ENCODE measurements around the gene RASGRP3. TPM values are rescaled to one million over a fixed set of nuclear protein-coding genes. Genes with fewer than 3 reads are reported as not detected.

The RASGRP3 gene
- total RNA-seq, 2 experiments from 2014 or later: 15.2 to 22.9 TPM

DNA sequence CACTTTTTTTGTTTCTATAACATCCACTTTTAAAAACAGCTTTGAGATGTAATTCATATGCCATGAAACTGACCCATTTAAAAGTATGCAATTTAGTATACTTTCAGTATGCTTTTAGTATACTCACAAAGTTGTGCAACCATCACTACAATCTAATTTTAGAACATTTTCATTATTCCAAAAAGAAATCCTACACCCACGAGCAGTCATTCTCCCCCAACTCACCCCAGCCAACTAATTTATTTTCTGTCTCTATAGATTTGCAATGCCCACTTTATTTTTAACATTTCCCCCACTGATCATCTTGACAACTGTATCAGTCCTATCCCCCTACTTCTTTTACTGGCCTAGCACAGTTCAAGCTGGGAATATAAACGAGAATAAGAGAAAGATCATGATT, 83.6 kb downstream of the RASGRP3 start:
- H3K27ac Mint-ChIP-seq: no peak overlapping the region
- CTCF ChIA-PET: interaction anchor here (1.2 kb wide), 1 partner anchor 180 kb away, joined by 3 read pairs; no protein-coding TSS in a partner anchor
- H3K4me3 Mint-ChIP-seq: no peak overlapping the region
- ATAC-seq (no peak), DNase-seq (no peak)
- H3K36me3 Mint-ChIP-seq: peaks cover 31% of the 10 kb centered on the region
- no peaks in the 10 kb centered on the region for H3K27me3 Mint-ChIP-seq
- H3K4me1 Mint-ChIP-seq: peaks cover 3% of the 10 kb centered on the region
- no peaks in the 10 kb centered on the region for H3K9me3 Mint-ChIP-seq (ENCODE audit: low read depth)

DNA sequence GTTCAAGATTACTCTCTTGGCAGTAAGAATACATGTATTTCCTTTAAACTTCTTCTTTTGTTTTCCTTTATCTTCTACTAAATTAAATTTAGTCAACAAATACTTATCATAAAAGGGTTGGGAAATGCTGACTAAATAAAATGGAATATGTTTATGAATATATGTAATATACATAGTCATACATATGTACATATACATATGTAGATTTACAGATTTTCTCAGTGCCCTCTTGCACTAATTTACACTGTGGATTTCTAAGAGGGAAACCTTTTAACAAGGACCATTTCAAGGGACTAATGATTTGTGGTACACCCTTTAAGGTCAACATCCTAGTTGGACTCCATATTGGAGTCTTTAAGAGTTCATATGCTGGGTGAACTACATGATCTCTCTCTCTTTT, 85.4 kb downstream of the RASGRP3 start:
- H3K9me3 Mint-ChIP-seq (ENCODE audit: low read depth): no peaks in the 10 kb centered on the region
- no peak overlapping the region for H3K27ac Mint-ChIP-seq
- no peak overlapping the region for H3K4me3 Mint-ChIP-seq
- no peak for ATAC-seq
- peaks cover 36% of the 10 kb centered on the region for H3K36me3 Mint-ChIP-seq
- CTCF ChIA-PET: no interaction called here
- no peak for DNase-seq
- H3K27me3 Mint-ChIP-seq: no peaks in the 10 kb centered on the region
- peaks cover 2% of the 10 kb centered on the region for H3K4me1 Mint-ChIP-seq

DNA sequence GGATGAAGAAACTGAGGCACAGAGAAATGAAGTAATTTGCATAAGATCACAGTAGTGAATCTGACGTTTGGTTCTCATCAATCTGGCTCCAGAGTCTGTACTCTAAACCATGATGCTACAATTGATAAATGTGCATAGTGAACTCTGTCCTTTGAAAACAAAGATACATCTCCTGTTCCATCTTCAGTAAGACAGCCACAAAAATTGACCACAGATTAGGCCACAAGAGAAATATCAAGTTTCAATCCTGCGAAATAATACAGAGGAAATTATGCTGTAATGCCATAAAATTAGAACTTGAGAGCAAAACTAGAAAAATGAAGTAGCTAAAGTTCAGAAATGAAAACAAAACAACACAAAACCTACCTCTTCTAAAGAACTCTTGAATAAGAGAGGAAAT, 94.2 kb downstream of the RASGRP3 start:
- Mint-ChIP-seq H3K36me3 (no peaks in the 10 kb centered on the region), H3K27me3 (no peaks in the 10 kb centered on the region), H3K4me1 (peaks cover 8% of the 10 kb centered on the region), H3K27ac (no peak overlapping the region), H3K4me3 (no peak overlapping the region), H3K9me3 (ENCODE audit: low read depth) (no peaks in the 10 kb centered on the region)
- ATAC-seq: no peak
- CTCF ChIA-PET: interaction anchor here (0.6 to 1.2 kb wide), 2 partner anchors 8 to 796 kb away, joined by 3 read pairs; no protein-coding TSS in a partner anchor
- DNase-seq: no peak

DNA sequence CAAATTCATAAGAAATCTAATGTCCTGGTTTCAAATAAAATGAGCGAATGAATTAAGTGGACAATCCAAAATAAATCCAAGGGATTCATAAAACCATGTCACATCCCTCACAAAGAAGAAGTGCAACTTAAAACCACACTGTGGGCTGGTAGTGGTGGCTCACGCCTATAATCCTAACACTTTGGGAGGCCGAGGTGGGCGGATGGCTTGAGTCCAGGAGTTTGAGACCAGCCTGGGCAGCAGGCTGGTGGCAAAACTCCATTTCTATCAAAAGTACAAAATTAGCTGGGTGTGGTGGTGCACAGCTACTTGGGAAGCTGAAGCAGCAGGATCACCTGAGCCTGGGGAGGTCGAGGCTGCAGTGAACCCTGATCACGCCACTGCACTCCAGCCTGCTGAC, 97.2 kb downstream of the RASGRP3 start:
- peaks cover 8% of the 10 kb centered on the region for H3K4me1 Mint-ChIP-seq

DNA sequence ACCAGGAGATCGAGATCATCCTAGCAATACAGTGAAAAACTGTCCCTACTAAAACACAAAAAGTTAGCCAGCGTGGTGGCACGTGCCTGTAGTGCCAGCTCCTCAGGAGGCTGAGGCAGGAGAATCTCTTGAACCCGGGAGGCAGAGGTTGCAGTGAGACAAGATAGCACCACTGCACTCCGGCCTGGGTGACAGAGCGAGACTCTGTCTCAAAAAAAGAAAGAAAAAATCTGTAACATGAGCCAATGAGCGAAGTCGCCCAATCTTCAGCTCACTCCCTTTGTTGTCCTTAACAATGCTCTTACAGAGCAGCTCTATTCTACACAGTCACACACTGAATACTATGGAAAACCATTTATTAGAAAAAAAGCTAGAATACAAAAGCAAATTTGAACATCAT, 100.6 kb downstream of the RASGRP3 start:
- Mint-ChIP-seq H3K36me3 (peaks cover 3% of the 10 kb centered on the region), H3K4me3 (no peak overlapping the region), H3K9me3 (ENCODE audit: low read depth) (no peaks in the 10 kb centered on the region), H3K27me3 (no peaks in the 10 kb centered on the region), H3K4me1 (peaks cover 7% of the 10 kb centered on the region), H3K27ac (no peak overlapping the region)
- DNase-seq (no peak), ATAC-seq (no peak)
- CTCF ChIA-PET: no interaction called here

More for the DNA sequence above, 97.2 kb downstream of the RASGRP3 start:
- ATAC-seq: no peak
- H3K9me3 Mint-ChIP-seq (ENCODE audit: low read depth): no peaks in the 10 kb centered on the region
- no peak for DNase-seq
- CTCF ChIA-PET: no interaction called here
- H3K4me3 Mint-ChIP-seq: no peak overlapping the region
- H3K27me3 Mint-ChIP-seq: no peaks in the 10 kb centered on the region
- no peak overlapping the region for H3K27ac Mint-ChIP-seq
- no peaks in the 10 kb centered on the region for H3K36me3 Mint-ChIP-seq

DNA sequence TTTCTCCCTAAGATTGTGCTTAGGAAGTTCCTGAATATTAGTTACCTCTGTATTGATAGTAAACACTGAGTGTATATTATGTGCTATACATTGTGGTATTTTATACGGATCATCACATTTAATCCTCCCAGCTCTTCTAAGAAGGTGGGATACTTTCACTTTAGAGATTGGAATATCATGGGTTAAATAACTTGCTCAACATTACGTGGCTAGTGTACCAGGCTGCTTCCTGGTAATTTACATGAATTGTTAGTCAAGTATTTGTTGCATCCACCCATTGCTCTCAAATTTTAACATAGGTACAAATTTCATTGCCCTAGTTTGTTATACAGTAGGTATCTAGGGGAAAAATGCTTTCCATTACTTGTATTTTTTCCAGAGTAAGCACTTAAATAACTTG, 101.2 kb downstream of the RASGRP3 start:
- CTCF ChIA-PET: no interaction called here
- H3K27me3 Mint-ChIP-seq: no peaks in the 10 kb centered on the region
- DNase-seq (no peak), ATAC-seq (no peak)
- H3K36me3 Mint-ChIP-seq: peaks cover 5% of the 10 kb centered on the region
- H3K4me1 Mint-ChIP-seq: peaks cover 13% of the 10 kb centered on the region
- H3K27ac Mint-ChIP-seq: no peak overlapping the region
- H3K9me3 Mint-ChIP-seq (ENCODE audit: low read depth): no peaks in the 10 kb centered on the region
- no peak overlapping the region for H3K4me3 Mint-ChIP-seq

DNA sequence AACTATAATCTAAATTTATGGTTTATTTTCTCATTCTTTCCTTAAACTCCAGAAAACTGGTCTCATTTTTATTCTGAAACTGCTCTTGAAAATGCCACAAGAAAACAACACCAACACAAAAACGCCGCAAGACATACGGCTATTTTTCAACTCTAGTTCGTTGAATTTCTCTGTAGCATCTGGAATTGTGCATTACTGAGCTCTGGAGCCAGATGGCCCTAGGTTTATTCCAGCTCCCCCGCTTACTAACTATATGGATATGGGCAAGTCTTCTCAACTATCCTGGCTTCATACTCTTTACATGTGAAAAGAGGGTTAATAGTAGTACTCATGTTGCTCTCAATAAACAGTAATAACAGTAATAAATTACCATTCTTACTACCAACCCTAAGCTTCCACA, 102.8 kb downstream of the RASGRP3 start:
- Mint-ChIP-seq H3K4me3 (no peak overlapping the region), H3K36me3 (peaks cover 8% of the 10 kb centered on the region), H3K9me3 (ENCODE audit: low read depth) (no peaks in the 10 kb centered on the region), H3K4me1 (peaks cover 13% of the 10 kb centered on the region), H3K27ac (no peak overlapping the region), H3K27me3 (no peaks in the 10 kb centered on the region)
- no peak for ATAC-seq
- DNase-seq: no peak
- CTCF ChIA-PET: no interaction called here

DNA sequence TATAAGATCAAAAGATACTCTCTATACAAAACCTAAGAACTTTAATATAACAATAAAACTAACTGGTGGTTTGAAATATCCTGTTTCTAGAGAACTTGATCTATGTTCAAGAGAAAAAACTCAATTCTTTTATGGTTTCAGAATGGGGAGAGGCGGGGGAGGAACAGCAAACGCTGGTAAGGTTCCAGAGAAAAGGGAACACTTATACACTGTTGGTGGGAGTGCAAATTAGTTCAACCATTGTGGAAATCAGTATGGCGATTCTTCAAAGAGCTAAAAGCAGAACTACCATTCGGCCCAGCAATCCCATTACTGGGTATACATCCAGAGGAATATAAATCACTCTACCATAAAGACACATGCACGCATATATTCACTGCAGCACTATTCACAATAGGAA, 105.4 kb downstream of the RASGRP3 start:
- Mint-ChIP-seq H3K27me3 (no peaks in the 10 kb centered on the region), H3K4me3 (no peak overlapping the region), H3K4me1 (peaks cover 13% of the 10 kb centered on the region), H3K27ac (no peak overlapping the region), H3K36me3 (peaks cover 20% of the 10 kb centered on the region), H3K9me3 (ENCODE audit: low read depth) (no peaks in the 10 kb centered on the region)
- no peak for DNase-seq
- CTCF ChIA-PET: interaction anchor here (1.3 to 2.7 kb wide), 3 partner anchors 13 to 151 kb away, joined by 3 to 46 read pairs (median 11); partner anchors contain the start of gene RASGRP3
- ATAC-seq: no peak

DNA sequence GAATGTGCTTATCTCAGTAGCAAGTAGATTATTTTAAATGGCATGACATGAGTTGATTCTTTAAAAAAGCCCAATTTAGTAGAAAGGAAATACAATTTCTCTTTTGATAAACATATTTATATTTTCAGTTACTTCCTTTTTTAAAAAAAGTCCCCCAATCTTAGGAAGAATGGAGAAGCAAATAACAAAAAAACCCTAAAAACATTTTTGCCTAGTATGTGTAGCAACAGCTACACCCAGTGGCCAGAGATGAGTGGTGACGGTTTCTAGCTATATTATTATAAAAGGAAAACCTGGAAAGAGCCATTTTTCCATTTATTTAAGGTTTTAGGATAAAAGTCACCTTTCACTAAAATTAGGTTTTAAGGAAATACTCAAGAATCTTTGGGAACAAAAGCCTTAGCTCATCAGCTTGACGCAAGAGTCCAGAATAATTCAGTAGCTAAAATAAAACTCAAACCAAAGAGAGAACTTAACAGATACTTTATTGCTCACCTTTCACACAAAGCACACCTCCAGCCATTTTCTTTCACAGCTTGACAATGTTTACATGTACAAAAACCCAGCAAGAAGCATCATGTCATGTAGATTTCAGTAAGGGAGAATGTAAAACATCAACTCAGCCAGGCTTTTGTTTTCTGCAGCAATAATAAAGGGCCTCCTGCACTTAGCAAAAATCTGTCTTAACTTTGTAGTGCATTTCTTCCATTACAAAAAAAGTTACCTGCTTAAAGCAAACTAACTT, 106.9 kb downstream of the RASGRP3 start:
- Mint-ChIP-seq H3K27ac (no peak overlapping the region), H3K4me1 (peaks cover 13% of the 10 kb centered on the region), H3K27me3 (no peaks in the 10 kb centered on the region), H3K36me3 (peaks cover 22% of the 10 kb centered on the region), H3K4me3 (no peak overlapping the region), H3K9me3 (ENCODE audit: low read depth) (no peaks in the 10 kb centered on the region)
- DNase-seq (no peak), ATAC-seq (peak; percentile 53)
- CTCF ChIA-PET: interaction anchor here (0.7 to 2.7 kb wide), 20 partner anchors 9 to 971 kb away, joined by 3 to 46 read pairs (median 5); partner anchors contain the start of genes FAM98A and RASGRP3

DNA sequence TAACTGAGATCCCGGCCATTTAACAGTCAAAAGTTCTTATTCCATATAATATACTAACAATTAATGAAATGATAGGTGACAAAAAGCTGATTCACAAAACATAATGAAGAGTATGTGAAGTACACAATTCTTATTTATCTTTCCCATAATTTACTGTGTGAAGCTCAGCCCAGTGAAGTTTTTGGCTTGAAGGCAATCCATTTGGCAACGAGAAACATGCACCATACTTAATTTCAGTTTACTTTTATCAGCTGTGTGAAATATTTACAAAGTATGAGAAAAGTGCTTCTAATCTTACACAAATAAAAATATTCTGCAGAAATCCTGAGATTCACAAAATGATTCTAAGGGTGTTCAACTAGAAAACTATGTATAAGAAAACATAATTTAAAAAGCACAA, 110.3 kb downstream of the RASGRP3 start:
- Mint-ChIP-seq H3K27me3 (no peaks in the 10 kb centered on the region), H3K4me3 (no peak overlapping the region), H3K9me3 (ENCODE audit: low read depth) (no peaks in the 10 kb centered on the region), H3K36me3 (peaks cover 33% of the 10 kb centered on the region), H3K27ac (no peak overlapping the region), H3K4me1 (peaks cover 9% of the 10 kb centered on the region)
- CTCF ChIA-PET: interaction anchor here (1.1 kb wide), 1 partner anchor 111 kb away, joined by 4 read pairs; no protein-coding TSS in a partner anchor
- no peak for ATAC-seq
- DNase-seq: no peak

DNA sequence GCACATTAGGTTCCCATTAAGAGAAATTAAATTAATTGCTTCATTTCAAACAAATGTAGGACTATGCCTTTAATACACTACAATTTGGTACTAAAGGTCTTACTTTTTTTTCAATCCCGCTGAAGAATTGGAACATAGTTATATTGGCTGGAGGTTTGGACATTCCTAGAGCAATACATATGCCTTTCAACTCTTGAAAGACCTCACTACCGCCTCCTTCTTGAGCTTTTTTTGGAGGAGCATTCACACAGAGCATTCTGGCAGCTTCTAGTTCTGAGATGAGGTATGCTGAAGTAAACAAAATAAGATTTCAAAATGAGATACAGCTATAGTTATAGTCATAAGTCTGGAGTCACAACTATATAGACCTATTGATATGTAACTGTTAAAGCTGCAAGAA, 111.8 kb downstream of the RASGRP3 start:
- Mint-ChIP-seq H3K27me3 (no peaks in the 10 kb centered on the region), H3K36me3 (peaks cover 36% of the 10 kb centered on the region), H3K4me1 (peaks cover 3% of the 10 kb centered on the region), H3K4me3 (no peak overlapping the region), H3K27ac (no peak overlapping the region), H3K9me3 (ENCODE audit: low read depth) (no peaks in the 10 kb centered on the region)
- no peak for DNase-seq
- ATAC-seq: no peak
- CTCF ChIA-PET: interaction anchor here (0.8 kb wide), 1 partner anchor 11 kb away, joined by 3 read pairs; the partner anchor contains the start of gene FAM98A

DNA sequence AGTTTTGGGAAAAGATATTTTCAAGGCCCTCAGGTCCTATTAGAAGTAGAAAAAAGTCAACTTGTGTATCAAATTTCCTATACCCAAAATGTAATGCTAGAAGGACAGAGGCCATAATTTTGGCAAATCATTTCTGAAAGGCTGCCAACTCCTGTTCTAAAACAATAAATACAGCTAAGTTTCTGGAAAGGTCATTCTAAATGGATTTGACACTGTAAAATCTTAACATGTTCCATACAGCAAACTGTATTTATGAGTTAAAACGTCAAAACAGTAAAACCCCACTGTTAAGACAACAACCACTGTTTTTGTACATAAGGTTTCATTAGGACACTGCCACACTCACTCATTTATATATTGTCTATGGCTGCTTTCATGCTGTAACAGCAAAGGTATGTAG, 113.0 kb downstream of the RASGRP3 start:
- no peak for DNase-seq
- no peak overlapping the region for H3K4me3 Mint-ChIP-seq
- ATAC-seq: no peak
- peaks cover 9% of the 10 kb centered on the region for H3K4me1 Mint-ChIP-seq
- H3K27me3 Mint-ChIP-seq: no peaks in the 10 kb centered on the region
- H3K9me3 Mint-ChIP-seq (ENCODE audit: low read depth): no peaks in the 10 kb centered on the region
- CTCF ChIA-PET: no interaction called here
- H3K36me3 Mint-ChIP-seq: peaks cover 38% of the 10 kb centered on the region
- H3K27ac Mint-ChIP-seq: no peak overlapping the region

DNA sequence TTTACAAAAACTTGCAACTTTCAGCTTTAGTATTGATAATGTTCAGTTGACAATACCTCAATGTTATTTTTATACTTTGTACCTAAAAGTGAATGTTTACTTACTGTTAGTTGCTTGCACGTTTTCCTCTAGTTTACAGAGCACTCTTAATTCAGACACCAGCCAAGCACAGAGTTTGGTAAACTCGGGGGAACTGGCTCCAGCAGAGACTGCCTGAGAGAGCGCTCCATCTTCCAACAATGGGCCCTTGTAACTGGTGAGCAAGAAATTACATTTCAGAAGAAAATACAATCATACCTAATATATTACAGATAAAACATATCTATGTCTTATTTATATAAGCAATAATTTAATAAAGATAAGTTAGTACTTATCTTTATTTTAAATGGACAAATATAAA, 118.9 kb downstream of the RASGRP3 start:
- no peak overlapping the region for H3K4me3 Mint-ChIP-seq
- ATAC-seq: no peak
- CTCF ChIA-PET: interaction anchor here (1.7 to 1.9 kb wide), 2 partner anchors 12 to 120 kb away, joined by 6 to 11 read pairs; no protein-coding TSS in a partner anchor
- no peaks in the 10 kb centered on the region for H3K9me3 Mint-ChIP-seq (ENCODE audit: low read depth)
- H3K27ac Mint-ChIP-seq: no peak overlapping the region
- no peak for DNase-seq
- peaks cover 35% of the 10 kb centered on the region for H3K4me1 Mint-ChIP-seq
- H3K36me3 Mint-ChIP-seq: peaks cover 30% of the 10 kb centered on the region
- no peaks in the 10 kb centered on the region for H3K27me3 Mint-ChIP-seq

DNA sequence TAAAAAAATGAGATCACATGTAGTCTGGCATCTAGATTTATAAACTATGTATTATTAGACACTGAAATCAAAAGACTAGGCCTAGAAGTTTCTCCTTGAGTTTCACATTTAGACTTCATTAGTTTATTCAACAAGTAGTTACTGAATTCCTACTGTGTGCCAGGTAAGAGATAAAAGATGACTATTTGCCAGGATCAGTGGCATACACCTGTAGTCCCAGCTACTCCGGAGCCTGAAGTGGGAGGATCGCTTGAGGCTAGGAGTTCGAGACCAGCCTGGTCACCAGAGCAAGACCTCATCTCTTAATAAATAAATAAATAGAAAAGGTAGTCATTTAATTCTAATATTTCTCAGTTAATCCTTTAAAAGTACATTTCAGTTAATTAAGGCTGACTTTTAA, 120.6 kb downstream of the RASGRP3 start:
- ATAC-seq (no peak), DNase-seq (no peak)
- Mint-ChIP-seq H3K27ac (no peak overlapping the region), H3K27me3 (no peaks in the 10 kb centered on the region), H3K36me3 (peaks cover 21% of the 10 kb centered on the region), H3K4me1 (peaks cover 35% of the 10 kb centered on the region), H3K4me3 (no peak overlapping the region), H3K9me3 (ENCODE audit: low read depth) (no peaks in the 10 kb centered on the region)
- CTCF ChIA-PET: interaction anchor here (1.7 kb wide), 1 partner anchor 121 kb away, joined by 6 read pairs; no protein-coding TSS in a partner anchor

All from activated CD8-positive, alpha-beta memory T cell treated with anti-CD3 and anti-CD28 coated beads, Interleukin-2, amount 10 ng/mL, durations not matched to agents 7 days and 5 days (primary cell).